Fibroblast of skin of left quadriceps (primary cell): Measurements from ENCODE around the gene METTL21A.

Experiments
- DNase-seq, 2 experiments: peaks; one replicate each; pipeline ENCODE4 v3.0.0-alpha.2; 2013; ENCODE audit warnings: low read depth in 2 of 2

The METTL21A gene

GRCh38 chr2:207624185-207625013 lies 795 bp downstream of the METTL21A start:
- peak in 1 of 2 experiments; percentile 36 for DNase-seq

DNA sequence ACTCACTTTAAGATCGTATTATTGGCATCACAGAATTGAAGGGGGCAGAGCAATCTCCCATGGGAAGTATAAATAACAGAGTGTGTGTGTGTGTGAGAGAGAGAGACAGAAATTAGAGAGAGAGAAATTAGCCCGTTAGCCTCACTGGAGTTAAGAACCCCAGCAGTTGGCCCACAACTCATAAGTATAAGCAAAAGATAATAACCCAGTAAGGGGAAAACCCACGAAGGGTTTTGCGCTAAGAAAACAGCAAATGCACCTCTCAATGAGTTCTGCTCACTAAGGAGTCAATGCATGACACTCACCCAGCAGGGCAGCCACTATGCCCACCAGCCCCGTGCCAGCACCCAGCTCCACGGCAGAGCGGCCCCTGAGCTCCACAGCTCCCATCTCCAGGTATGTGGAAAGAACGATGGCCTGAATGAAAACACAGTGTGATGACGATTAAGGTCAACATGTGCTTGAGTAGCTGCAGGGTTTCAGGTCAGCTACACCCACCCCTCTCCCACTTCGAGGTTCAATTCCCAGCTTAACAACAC lies 3.6 kb downstream of the METTL21A start:
- DNase-seq: no peak

GRCh38 chr2:207619764-207620203 lies 5.4 kb downstream of the METTL21A start:
- no peak for DNase-seq

- DNase-seq: peak; percentile 71 to 74
Observed at GRCh38 chr2:207617011-207617671, 8.1 kb downstream of the METTL21A start.

DNA sequence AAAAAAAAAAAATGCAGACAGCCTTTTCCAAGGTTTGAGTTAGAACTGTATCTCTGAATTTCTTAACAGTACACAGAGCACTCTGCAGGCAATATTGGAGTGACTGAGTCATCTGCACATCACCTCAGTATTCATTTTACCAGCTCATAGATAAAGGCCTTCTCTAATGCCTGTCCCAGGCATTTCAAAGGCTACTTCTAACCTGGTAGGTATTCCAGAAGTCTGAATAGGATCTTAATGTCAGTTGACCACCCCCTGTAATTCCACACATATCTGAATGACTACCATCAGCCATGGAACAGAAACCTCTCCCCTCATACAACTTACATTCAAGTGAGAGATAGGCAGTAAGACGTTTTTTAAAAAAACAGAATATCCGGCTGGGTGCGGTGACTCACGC lies 9.0 kb downstream of the METTL21A start:
- no peak for DNase-seq

GRCh38 chr2:207614824-207615223 lies 10.4 kb downstream of the METTL21A start:
- DNase-seq: no peak

- DNase-seq: no peak
Observed at GRCh38 chr2:207612714-207613113, 12.5 kb downstream of the METTL21A start.

- DNase-seq: no peak
Observed at GRCh38 chr2:207606829-207607228, 18.4 kb downstream of the METTL21A start.

GRCh38 chr2:207606399-207606798 lies 18.8 kb downstream of the METTL21A start:
- no peak for DNase-seq

GRCh38 chr2:207603486-207603885 lies 21.7 kb downstream of the METTL21A start:
- DNase-seq: no peak

DNA sequence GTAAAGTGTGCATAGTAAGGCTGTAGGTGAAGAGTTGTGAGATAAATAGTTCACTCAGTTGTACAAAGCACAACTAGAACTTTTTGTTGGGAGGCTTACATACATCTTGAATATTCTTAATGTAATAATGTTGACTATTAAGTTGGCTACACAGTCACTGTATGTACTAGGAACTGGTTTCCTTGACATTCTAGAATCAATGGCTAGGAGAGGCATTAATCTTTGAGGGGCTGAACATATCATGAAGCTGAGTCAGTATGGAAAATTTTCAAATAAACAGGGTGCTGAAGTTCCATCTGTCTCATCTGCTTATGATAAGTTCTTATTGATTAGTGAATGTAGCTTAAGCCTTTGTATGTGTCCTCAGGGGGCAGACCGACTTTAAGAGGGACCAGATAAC lies 23.4 kb downstream of the METTL21A start:
- DNase-seq: no peak

- peak; percentile 64 for DNase-seq
Observed at GRCh38 chr2:207600231-207600630, 25.0 kb downstream of the METTL21A start.

DNA sequence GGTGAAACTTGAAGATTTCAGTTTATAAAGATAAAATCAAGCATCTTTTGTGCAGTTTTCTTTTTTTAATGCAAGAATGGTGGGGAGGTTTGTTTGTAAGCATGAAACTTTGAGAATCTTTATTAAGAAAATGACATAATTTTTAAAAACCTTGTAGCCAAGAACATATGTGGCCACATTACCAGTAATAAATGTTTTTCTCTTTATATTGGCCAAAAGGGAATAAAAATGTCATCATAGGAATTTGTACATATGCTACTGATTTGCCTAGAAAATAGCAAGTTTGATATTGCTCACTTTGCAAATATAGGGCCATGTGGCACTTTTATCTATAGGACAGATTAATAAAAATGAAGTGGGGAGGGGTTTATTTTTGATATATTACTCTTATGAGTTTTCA lies 25.6 kb downstream of the METTL21A start:
- DNase-seq: peak; percentile 45 to 55

- no peak for DNase-seq
Observed at GRCh38 chr2:207594731-207595130, 30.5 kb downstream of the METTL21A start.

DNA sequence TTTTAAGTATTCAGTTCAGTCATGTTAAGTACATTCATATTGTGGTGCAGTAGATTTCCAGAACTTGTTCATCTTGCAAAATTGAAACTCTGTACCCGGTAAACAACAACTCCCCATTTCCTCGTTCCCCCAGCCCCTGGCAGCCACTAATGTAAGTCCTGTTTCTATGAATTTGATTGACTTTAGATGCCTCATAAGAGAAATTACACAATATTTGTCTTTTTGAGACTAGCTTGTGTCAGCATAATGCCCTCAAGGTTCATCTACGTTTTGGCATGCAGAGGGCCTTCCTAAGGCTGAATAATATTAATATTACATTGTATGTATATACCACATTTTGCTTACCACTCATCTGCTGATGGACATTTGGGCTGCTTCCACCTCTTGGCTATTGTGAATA lies 30.9 kb downstream of the METTL21A start:
- no peak for DNase-seq

DNA sequence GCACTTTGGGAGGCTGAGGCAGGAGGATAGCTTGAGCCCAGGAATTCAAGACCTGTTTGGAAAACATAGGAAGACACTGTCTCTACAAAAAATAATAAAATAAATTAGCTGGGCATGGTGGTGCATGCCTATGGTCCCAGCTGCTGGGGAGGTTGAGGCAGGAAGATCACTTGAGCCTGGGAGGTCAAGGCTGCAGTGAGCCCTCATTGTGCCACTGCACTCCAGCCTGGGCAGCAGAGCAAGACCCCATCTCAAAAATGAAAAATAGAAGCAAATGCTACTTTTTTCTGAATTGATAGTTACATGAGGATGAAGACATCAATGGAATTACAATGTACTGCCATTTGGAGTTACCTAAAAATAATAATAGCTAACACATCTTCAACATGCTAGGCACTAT lies 31.9 kb downstream of the METTL21A start:
- no peak for DNase-seq

GRCh38 chr2:207589143-207589542 lies 36.1 kb downstream of the METTL21A start:
- DNase-seq: no peak

- DNase-seq: no peak
Observed at GRCh38 chr2:207587305-207587704, 37.9 kb downstream of the METTL21A start.

DNA sequence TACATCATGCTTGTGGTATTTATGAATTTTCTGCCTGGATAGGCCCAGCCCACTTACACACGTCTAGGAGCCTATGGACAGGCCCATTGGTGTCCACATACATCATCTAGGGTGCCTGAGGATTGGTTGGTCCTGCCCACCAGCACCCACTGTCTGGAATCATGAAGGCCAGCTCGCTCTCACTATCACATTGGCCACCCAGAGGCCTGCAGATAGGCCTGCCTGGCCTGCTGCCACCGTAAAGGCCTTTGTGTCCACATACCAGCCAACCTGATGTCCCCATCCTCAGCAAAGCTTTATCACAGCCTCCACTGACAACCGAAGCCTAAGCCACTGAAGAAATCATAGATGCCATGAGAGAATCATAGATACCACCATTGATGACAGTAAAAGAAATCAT lies 40.2 kb downstream of the METTL21A start:
- DNase-seq: no peak

DNA sequence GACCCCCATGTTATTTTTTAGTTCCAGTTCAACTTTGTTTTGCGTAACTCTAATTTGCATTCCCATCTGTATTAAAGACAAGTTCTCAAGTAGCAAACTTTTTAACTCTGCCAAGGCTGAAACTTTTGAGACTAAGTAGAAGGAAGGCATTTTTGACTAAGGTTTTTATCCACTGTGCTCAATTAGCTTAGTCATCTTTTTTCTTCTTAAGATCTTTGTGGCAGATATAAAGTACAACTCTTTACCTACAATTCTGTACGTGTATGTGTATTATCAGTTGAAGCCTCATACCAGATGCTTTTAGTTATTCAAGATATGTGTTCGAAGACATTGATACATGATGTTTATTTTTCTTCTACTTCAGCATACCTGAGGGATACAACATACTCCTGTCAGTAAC lies 53.8 kb downstream of the METTL21A start:
- DNase-seq: no peak

DNA sequence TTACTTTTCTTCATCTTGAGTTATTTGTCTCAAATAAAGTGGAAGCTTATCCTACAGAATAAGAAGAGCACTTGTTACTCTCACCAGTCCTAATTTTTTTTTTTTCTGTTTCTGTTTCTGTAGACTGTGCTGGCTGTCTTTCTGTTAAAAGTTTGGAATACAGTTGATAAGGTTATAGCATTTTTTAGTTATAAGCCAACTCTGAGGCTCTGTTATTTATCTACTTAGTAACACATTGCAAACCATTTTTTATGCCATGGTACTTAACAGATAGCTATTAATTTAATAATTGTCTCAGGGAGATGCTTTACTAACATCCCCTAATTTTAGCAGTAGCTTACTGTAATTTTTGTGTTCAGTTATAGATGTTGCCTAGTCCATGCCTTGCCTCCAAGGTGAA lies 57.5 kb downstream of the METTL21A start:
- no peak for DNase-seq

- no peak for DNase-seq
Observed at GRCh38 chr2:207565736-207566500, 59.3 kb downstream of the METTL21A start.
